B cell (primary cell): ENCODE data around the gene MAP3K5. TPM values are rescaled to one million over a fixed set of nuclear protein-coding genes. Genes with fewer than 3 reads are reported as not detected.

ENCODE experiments used
- ATAC-seq: fragments of 200-7000 bp; cut with Tn5 transposase; one replicate; pipeline ENCODE4 v1.10.0; 2021; ENCODE audit warnings: low read depth, mild to moderate bottlenecking, moderate number of reproducible peaks, moderate library complexity
- CTCF ChIA-PET: fragments of 350-600 bp; sonication (Branson Sonifier 250); formaldehyde crosslinking; loops from one replicate; lab custom pipeline; 2021; ENCODE audit warnings: antibody characterized with exemption, inconsistent platforms; lab: Charles Lee
- POLR2A ChIA-PET: fragments of 350-600 bp; sonication (Branson Sonifier 250); formaldehyde crosslinking; loops from one replicate; lab custom pipeline; 2021; ENCODE audit warnings: antibody characterized with exemption; lab: Charles Lee
- DNase-seq: peaks from one replicate; pipeline ENCODE4 v3.0.0; 2013
- H2AFZ ChIP-seq: 2 replicates; pipeline ENCODE4 v1.6.1; 2012; ENCODE audit warnings: mild to moderate bottlenecking, low read depth, low read length; ENCODE audit not compliant: insufficient read depth, poor library complexity, severe bottlenecking
- H3K27ac ChIP-seq, 2 donors: 1 replicate in 1 of 2; 2 replicates in 1 of 2; pipeline ENCODE4 v1.5.1; 2012 to 2013; ENCODE audit warnings: low read length in 2 of 2, mild to moderate bottlenecking in 2 of 2, moderate library complexity in 1 of 2
- H3K27me3 ChIP-seq, 4 experiments: fragments of 200-600 bp in 1 of 4; sonication (generic) in 1 of 4; replicated peaks in 1 of 4; 1 replicate in 2 of 4; 2 replicates in 2 of 4; pipeline versions ENCODE4 v1.6.1 to v1.7.0; 2013 to 2016; ENCODE audit warnings: low read length in 3 of 4, mild to moderate bottlenecking in 2 of 4, mixed read lengths in 1 of 4, moderate library complexity in 1 of 4; ENCODE audit not compliant: insufficient read depth in 4 of 4, control insufficient read depth in 3 of 4; ENCODE audit errors: control extremely low read depth in 1 of 4
- H3K36me3 ChIP-seq, 2 experiments: replicated peaks in 1 of 2; 1 replicate in 1 of 2; 2 replicates in 1 of 2; pipeline versions ENCODE4 v1.6.1 to v1.7.1; 2013; ENCODE audit warnings: low read length in 1 of 2; ENCODE audit not compliant: insufficient read depth in 2 of 2, control insufficient read depth in 1 of 2; ENCODE audit errors: control extremely low read depth in 1 of 2, extremely low read depth in 1 of 2
- H3K4me1 ChIP-seq, 2 donors: fragments of 200-600 bp in 1 of 2; sonication (generic) in 1 of 2; 1 replicate in 1 of 2; 2 replicates in 1 of 2; pipeline versions ENCODE4 v1.5.1 to v1.6.1; 2013 to 2017; ENCODE audit warnings: low read length in 2 of 2; ENCODE audit not compliant: control insufficient read depth in 2 of 2, insufficient read depth in 2 of 2
- H3K4me2 ChIP-seq: replicated peaks from 2 replicates; pipeline ENCODE3; 2012; ENCODE audit warnings: mild to moderate bottlenecking, low read depth, low read length; ENCODE audit not compliant: poor library complexity, severe bottlenecking
- H3K4me3 ChIP-seq, 5 experiments: fragments of 200-600 bp in 1 of 5; sonication (generic) in 1 of 5; 1 replicate in 3 of 5; 2 replicates in 2 of 5; pipeline versions ENCODE4 v1.5.1 to v1.7.0; 2011 to 2016; ENCODE audit warnings: low read length in 4 of 5, mild to moderate bottlenecking in 4 of 5, low read depth in 2 of 5, control low read depth in 1 of 5, moderate library complexity in 1 of 5; ENCODE audit not compliant: insufficient read depth in 1 of 5; ENCODE audit errors: control extremely low read depth in 1 of 5, extremely low read depth in 1 of 5
- H3K79me2 ChIP-seq: fragments of 200-600 bp; sonication (generic); one replicate; pipeline ENCODE4 v1.6.0; 2016; ENCODE audit warnings: low read length; ENCODE audit not compliant: control insufficient read depth, insufficient read depth
- H3K9ac ChIP-seq: fragments of 200-600 bp; sonication (generic); 2 replicates; pipeline ENCODE4 v1.6.1; 2017; ENCODE audit warnings: mild to moderate bottlenecking, low read length, moderate library complexity
- H3K9me3 ChIP-seq, 3 donors: one replicate each; pipeline versions ENCODE4 v1.6.1 to v1.7.1; 2013; ENCODE audit warnings: low read length in 2 of 3; ENCODE audit not compliant: control insufficient read depth in 2 of 3, insufficient read depth in 1 of 3; ENCODE audit errors: control extremely low read depth in 1 of 3
- H4K20me1 ChIP-seq: 2 replicates; pipeline ENCODE4 v1.6.0; 2012; ENCODE audit warnings: mild to moderate bottlenecking, low read length; ENCODE audit not compliant: insufficient read depth, control insufficient read depth, poor library complexity, severe bottlenecking
- H3K27ac Mint-ChIP-seq: one replicate; pipeline ENCODE4 v1.8.0; 2021; ENCODE audit warnings: mixed read lengths
- H3K27me3 Mint-ChIP-seq: one replicate; pipeline ENCODE4 v1.8.0; 2021; ENCODE audit warnings: mixed read lengths
- H3K4me1 Mint-ChIP-seq: one replicate; pipeline ENCODE4 v1.8.0; 2021; ENCODE audit warnings: mixed read lengths
- H3K4me3 Mint-ChIP-seq: one replicate; pipeline ENCODE4 v1.8.0; 2021; ENCODE audit warnings: mixed read lengths
- H3K9me3 Mint-ChIP-seq: one replicate; pipeline ENCODE4 v1.8.0; 2022; ENCODE audit warnings: mixed read lengths; ENCODE audit not compliant: insufficient read depth
- EZH2 ChIP-seq: IDR thresholded peaks from 2 replicates; pipeline ENCODE4 v1.6.1; 2012; ENCODE audit warnings: borderline replicate concordance, low read depth, mild to moderate bottlenecking, moderate library complexity, low read length; ENCODE audit not compliant: insufficient read depth, poor library complexity, severe bottlenecking
- WGBS: methylation state at CpG from one replicate; pipeline ENCODE4 v1.1.5; 2013; ENCODE audit warnings: missing lambda C conversion rate; ENCODE audit not compliant: insufficient coverage; 5-methylcytosine and 5-hydroxymethylcytosine counted together
- intact Hi-C: fragments of 100-400 bp; cut with micrococcal nuclease; formaldehyde crosslinking; loops from one replicate; pipeline ENCODE4 v1.10.0; 2022
- polyA plus RNA-seq: library from polyadenylated mRNA; depleted of rRNA; stranded (reverse); fragments of >200 nt; gene quantifications from 2 replicates; pipeline ENCODE4 v1.2.3, GENCODE V29; 2012
- total RNA-seq, 2 donors: library from RNA; stranded (reverse); fragments of 120-200 nt in 1 of 2; gene quantifications; 1 replicate in 1 of 2; 2 replicates in 1 of 2; pipeline versions ENCODE4 v1.2.3 to v1.2.4, GENCODE V29; 2013 to 2022
- TF ChIP-seq, protein P1 (sequence below): fragments of 200-600 bp; IDR thresholded peaks from one replicate; pipeline ENCODE4 v1.8.0; 2022; ENCODE audit warnings: antibody characterized with exemption, mild to moderate bottlenecking

Gene MAP3K5
- total and polyA plus RNA-seq, 2 donors (not counting 1 experiment from before 2014, with no cell fraction given) = 5.7 to 34.1 TPM

DNA sequence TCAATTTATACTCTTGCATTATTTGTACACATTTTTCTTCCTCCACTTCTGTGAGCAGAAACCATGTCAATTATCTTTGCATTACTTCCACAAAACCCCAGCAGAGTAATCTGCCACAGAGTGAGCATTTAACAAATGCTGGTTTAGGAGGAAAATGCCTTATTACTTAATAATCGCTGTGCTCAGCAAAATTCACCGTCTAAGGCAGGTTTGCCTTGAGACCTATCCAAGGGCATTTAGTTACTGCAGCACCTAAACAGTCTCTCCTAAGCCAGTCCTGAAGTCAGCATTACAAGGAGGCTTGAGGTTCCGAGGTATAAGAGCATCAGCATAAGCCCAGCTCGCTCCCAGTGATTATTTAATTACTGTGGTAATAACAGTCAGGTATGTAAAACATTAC, 270.4 kb downstream of the MAP3K5 start:
- intact Hi-C loops = no loop called here
- Histone ChIP-seq H3K4me1 (peaks cover 12 to 13% of the 10 kb centered on the region in 2 donors), H3K4me3 (no peak overlapping the region), H2AFZ (no peak overlapping the region), H3K27me3 (peaks cover 0 to 11% (median 2%) of the 10 kb centered on the region in 4 experiments), H3K9me3 (no peaks in the 10 kb centered on the region), H3K4me2 (no peak overlapping the region), H3K36me3 (no peaks in the 10 kb centered on the region), H3K79me2 (no peaks in the 10 kb centered on the region), H3K27ac (no peak overlapping the region), H4K20me1 (no peaks in the 10 kb centered on the region), H3K9ac (no peak overlapping the region)
- POLR2A ChIA-PET = no interaction called here
- no peak overlapping the region for H3K4me3 Mint-ChIP-seq
- WGBS = 100% methylated on average over 2 of the region's 4 CpGs
- H3K27me3 Mint-ChIP-seq = peaks cover 35% of the 10 kb centered on the region
- CTCF ChIA-PET = no interaction called here
- H3K9me3 Mint-ChIP-seq = no peaks in the 10 kb centered on the region
- no peak overlapping the region for H3K27ac Mint-ChIP-seq
- H3K4me1 Mint-ChIP-seq = peaks cover 16% of the 10 kb centered on the region
- TF ChIP-seq, protein P1, sequence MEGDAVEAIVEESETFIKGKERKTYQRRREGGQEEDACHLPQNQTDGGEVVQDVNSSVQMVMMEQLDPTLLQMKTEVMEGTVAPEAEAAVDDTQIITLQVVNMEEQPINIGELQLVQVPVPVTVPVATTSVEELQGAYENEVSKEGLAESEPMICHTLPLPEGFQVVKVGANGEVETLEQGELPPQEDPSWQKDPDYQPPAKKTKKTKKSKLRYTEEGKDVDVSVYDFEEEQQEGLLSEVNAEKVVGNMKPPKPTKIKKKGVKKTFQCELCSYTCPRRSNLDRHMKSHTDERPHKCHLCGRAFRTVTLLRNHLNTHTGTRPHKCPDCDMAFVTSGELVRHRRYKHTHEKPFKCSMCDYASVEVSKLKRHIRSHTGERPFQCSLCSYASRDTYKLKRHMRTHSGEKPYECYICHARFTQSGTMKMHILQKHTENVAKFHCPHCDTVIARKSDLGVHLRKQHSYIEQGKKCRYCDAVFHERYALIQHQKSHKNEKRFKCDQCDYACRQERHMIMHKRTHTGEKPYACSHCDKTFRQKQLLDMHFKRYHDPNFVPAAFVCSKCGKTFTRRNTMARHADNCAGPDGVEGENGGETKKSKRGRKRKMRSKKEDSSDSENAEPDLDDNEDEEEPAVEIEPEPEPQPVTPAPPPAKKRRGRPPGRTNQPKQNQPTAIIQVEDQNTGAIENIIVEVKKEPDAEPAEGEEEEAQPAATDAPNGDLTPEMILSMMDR = no peak
- no peak for TF ChIP-seq EZH2
- DNase-seq (no peak), ATAC-seq (no peak)

DNA sequence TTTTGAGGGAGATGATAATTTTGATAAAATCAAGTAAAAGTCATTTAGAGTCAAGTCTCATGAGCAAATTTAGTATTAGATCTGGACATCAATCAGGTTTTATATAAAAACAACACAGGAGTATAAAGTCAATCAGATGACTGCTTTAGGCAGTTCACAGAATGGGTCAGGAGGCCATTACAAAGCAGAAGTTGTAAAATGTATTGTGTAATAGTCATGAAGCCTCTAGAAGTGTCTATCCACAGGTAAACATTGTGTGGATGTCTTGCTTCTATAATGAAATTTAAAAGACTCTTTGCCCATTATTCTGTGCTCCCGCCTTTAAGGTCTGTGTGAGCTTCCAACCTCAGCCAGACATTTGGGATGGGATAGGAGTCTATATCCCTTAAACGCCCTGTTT, 270.9 kb downstream of the MAP3K5 start:
- H3K27ac ChIP-seq = no peak overlapping the region
- peaks cover 33% of the 10 kb centered on the region for H3K27me3 Mint-ChIP-seq
- ChIA-PET POLR2A (no interaction called here), CTCF (no interaction called here)
- H3K4me2 ChIP-seq = no peak overlapping the region
- no peaks in the 10 kb centered on the region for H4K20me1 ChIP-seq
- TF ChIP-seq EZH2 = no peak
- TF ChIP-seq, protein P1 = no peak
- H3K9ac ChIP-seq = no peak overlapping the region
- H3K4me3 Mint-ChIP-seq = no peak overlapping the region
- intact Hi-C loops = no loop called here
- no peaks in the 10 kb centered on the region for H3K36me3 ChIP-seq
- DNase-seq (no peak), ATAC-seq (no peak)
- H3K9me3 ChIP-seq = no peaks in the 10 kb centered on the region
- H3K4me3 ChIP-seq = no peak overlapping the region
- 100% methylated on average over 1 of the region's 2 CpGs for WGBS
- H3K27me3 ChIP-seq = peaks cover 0 to 7% (median 2%) of the 10 kb centered on the region in 4 experiments
- no peaks in the 10 kb centered on the region for H3K79me2 ChIP-seq
- H3K4me1 Mint-ChIP-seq = peaks cover 14% of the 10 kb centered on the region
- peaks cover 9 to 10% of the 10 kb centered on the region in 2 donors for H3K4me1 ChIP-seq
- no peak overlapping the region for H3K27ac Mint-ChIP-seq
- H3K9me3 Mint-ChIP-seq = no peaks in the 10 kb centered on the region
- H2AFZ ChIP-seq = no peak overlapping the region
